Measurements from ENCODE around the gene GABRB1.
A peak's percentile ranks its signal among the peaks of the same experiment; 100 is the strongest.

- TF ChIP-seq USF2 (IDR thresholded peaks at IDR 0.05; ENCODE audit: low read length): peak; percentile 99
- TF ChIP-seq KDM5A (IDR thresholded peaks at IDR 0.05; ENCODE audit: low read length): no peak
Observed at GRCh38 chr4:47463235-47463956, 432.0 kb downstream of the GABRB1 start, which contains the start of gene COMMD8.

Measured in H1 (cell line).